Uterus (tissue), 4 donors: Measurements from ENCODE around the gene FBLN2. TPM values are rescaled to one million over a fixed set of nuclear protein-coding genes. Genes with fewer than 3 reads are reported as not detected.

Source experiments
- DNase-seq, 2 donors: peaks; one replicate each; pipeline ENCODE4 v3.0.0-alpha.2; 2019 to 2020
- H3K27ac ChIP-seq, 2 donors: fragments of 200-600 bp; sonication (generic); 1 replicate in 1 of 2; 2 replicates in 1 of 2; pipeline ENCODE4 v1.5.1; 2016 to 2018
- H3K27me3 ChIP-seq, 2 donors: fragments of 200-600 bp; sonication (generic); one replicate each; pipeline ENCODE4 v1.5.1; 2018 to 2019; ENCODE audit warnings: control low read depth in 1 of 2
- H3K36me3 ChIP-seq, 2 donors: fragments of 200-600 bp; sonication (generic); one replicate each; pipeline ENCODE4 v1.5.1; 2019; ENCODE audit warnings: control low read depth in 1 of 2
- H3K4me1 ChIP-seq, 2 donors: fragments of 200-600 bp; sonication (generic); one replicate each; pipeline ENCODE4 v1.5.1; 2018 to 2019; ENCODE audit warnings: control low read depth in 1 of 2
- H3K4me3 ChIP-seq, 2 donors: fragments of 200-600 bp; sonication (generic); 1 replicate in 1 of 2; 2 replicates in 1 of 2; pipeline ENCODE4 v1.5.1; 2018 to 2019; ENCODE audit warnings: mild to moderate bottlenecking in 1 of 2
- H3K9me3 ChIP-seq, 2 donors: fragments of 200-600 bp; sonication (generic); one replicate each; pipeline ENCODE4 v1.5.1; 2019; ENCODE audit warnings: control low read depth in 1 of 2
- POLR2A ChIP-seq, 2 donors: fragments of 450-650 bp; IDR thresholded peaks; one replicate each; pipeline ENCODE4 v1.6.1; 2016; ENCODE audit warnings: antibody characterized with exemption in 2 of 2, mild to moderate bottlenecking in 1 of 2, moderate library complexity in 1 of 2
- intact Hi-C: fragments of 100-400 bp; cut with DNase I; formaldehyde crosslinking; loops from one replicate; pipeline ENCODE4 v1.15.1; 2023; ENCODE audit warnings: low total_unique reads
- total RNA-seq, 4 donors: library from RNA; depleted of rRNA in 3 of 4; stranded (reverse); fragments of >200 nt in 3 of 4; gene quantifications; one replicate each; pipeline versions ENCODE4 v1.1.0 to v1.2.4, GENCODE V29; 2014 to 2023
- TF ChIP-seq, protein P1 (sequence below), 4 experiments: fragments of 200-600 bp in 2 of 4; fragments of 450-650 bp in 2 of 4; sonication (generic) in 2 of 4; IDR thresholded peaks; one replicate each; pipeline ENCODE4 v1.5.1; 2016 to 2019; ENCODE audit warnings: antibody characterized with exemption in 4 of 4, mild to moderate bottlenecking in 2 of 4, moderate library complexity in 1 of 4
- donor health status: DM: yes; HTN: yes; CAD: no.

The FBLN2 gene
- total RNA-seq, 4 donors from 2014 or later, result 39.2 to 217 (median 48.6) TPM

DNA sequence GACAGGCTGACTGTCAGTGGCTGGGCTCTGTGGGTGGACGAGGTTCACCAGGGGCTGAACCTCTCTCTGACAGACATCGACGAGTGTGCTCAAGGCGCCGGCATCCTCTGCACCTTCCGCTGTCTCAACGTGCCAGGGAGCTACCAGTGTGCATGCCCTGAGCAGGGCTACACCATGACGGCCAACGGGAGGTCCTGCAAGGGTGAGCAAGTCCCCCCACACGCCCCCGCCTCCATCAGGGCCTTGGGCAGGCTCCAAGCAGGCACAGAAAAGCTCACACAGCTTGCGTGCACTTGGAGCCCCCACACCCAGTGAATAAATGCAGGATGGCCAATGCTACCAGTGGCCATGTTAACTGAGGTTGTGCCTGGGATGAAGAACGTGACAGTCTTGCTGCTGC lies 82.3 kb downstream of the FBLN2 start:
- Histone ChIP-seq H3K4me3 (no peak overlapping the region), H3K27ac (no peak overlapping the region), H3K4me1 (no peaks in the 10 kb centered on the region), H3K27me3 (no peaks in the 10 kb centered on the region), H3K9me3 (no peaks in the 10 kb centered on the region), H3K36me3 (no peaks in the 10 kb centered on the region)
- no peak for DNase-seq
- TF ChIP-seq, protein P1, sequence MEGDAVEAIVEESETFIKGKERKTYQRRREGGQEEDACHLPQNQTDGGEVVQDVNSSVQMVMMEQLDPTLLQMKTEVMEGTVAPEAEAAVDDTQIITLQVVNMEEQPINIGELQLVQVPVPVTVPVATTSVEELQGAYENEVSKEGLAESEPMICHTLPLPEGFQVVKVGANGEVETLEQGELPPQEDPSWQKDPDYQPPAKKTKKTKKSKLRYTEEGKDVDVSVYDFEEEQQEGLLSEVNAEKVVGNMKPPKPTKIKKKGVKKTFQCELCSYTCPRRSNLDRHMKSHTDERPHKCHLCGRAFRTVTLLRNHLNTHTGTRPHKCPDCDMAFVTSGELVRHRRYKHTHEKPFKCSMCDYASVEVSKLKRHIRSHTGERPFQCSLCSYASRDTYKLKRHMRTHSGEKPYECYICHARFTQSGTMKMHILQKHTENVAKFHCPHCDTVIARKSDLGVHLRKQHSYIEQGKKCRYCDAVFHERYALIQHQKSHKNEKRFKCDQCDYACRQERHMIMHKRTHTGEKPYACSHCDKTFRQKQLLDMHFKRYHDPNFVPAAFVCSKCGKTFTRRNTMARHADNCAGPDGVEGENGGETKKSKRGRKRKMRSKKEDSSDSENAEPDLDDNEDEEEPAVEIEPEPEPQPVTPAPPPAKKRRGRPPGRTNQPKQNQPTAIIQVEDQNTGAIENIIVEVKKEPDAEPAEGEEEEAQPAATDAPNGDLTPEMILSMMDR (IDR thresholded peaks at IDR 0.05), result no peak
- TF ChIP-seq POLR2A (IDR thresholded peaks at IDR 0.05), result no peak
- intact Hi-C loops, result no loop called here

DNA sequence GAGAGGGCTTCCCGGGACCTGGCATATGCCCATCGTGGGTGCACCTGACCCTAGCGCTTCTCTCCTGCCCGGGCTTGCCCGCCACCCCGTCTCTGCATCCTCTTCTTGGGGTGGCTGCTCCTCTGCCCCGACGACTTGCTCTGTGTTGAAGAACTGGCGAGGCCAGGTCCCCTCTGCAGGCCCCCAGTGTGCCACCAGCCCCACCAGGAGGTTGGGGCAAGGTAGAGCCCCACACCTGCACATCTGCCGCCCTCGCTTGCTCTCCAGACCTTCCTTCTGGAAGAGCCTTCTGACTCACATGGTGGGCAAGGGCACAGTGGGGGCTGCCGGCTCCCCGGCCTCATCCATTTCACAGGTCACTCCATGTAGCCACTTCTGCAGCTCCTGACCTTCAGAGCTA lies 84.3 kb downstream of the FBLN2 start:
- H3K4me3 ChIP-seq, result no peak overlapping the region
- no peaks in the 10 kb centered on the region for H3K27me3 ChIP-seq
- H3K27ac ChIP-seq, result no peak overlapping the region
- no peaks in the 10 kb centered on the region for H3K36me3 ChIP-seq
- H3K4me1 ChIP-seq, result no peaks in the 10 kb centered on the region
- H3K9me3 ChIP-seq, result no peaks in the 10 kb centered on the region
- DNase-seq, result no peak
- intact Hi-C loops, result no loop called here
- TF ChIP-seq, protein P1 (IDR thresholded peaks at IDR 0.05), result no peak
- TF ChIP-seq POLR2A (IDR thresholded peaks at IDR 0.05), result no peak

DNA sequence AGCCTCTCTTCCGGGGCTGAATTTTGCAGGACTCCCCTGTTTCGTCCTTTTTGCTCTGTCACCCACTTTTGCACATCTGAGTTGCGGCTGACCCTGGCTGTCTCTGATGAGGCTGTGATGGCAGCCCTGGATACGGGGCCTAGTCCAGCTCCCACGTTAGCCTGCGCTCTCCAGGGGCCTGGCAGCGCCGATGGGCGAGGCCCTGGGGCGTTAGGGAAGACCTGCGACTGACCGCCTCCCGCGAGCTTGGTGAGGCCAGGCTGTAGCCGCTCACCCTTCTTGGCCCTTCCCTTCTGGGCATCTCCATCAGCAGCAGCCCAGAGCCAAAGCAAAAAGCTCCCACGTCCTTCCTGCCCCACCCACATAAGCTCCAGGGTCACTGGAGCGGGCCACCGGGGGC lies 85.2 kb downstream of the FBLN2 start:
- TF ChIP-seq POLR2A (IDR thresholded peaks at IDR 0.05), result no peak
- TF ChIP-seq, protein P1 (IDR thresholded peaks at IDR 0.05), result no peak
- intact Hi-C loops, result no loop called here
- no peak overlapping the region for H3K27ac ChIP-seq

DNA sequence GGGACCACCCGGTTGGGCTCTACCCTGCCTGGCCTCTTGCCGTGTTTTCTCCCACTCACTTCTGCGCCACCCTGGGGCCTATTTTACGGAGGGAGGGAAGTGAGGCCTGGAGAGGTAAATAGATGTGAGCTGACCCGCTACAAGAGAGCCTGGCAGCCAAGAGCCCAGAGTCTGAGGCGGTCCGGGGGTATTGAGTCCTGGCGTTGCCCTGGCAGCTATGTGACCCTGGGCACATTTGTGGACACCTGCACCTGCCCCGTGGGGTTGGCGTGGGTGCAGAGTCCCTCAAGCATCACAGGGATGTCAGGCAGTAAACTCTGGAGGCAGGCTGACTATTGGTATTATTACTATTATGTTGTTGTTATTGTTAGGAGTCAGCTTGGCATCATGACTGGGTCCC lies 85.7 kb downstream of the FBLN2 start:
- intact Hi-C loops, result no loop called here
- Histone ChIP-seq H3K27ac (no peak overlapping the region), H3K4me1 (no peaks in the 10 kb centered on the region), H3K27me3 (no peaks in the 10 kb centered on the region), H3K36me3 (no peaks in the 10 kb centered on the region), H3K4me3 (no peak overlapping the region), H3K9me3 (no peaks in the 10 kb centered on the region)
- TF ChIP-seq, protein P1 (IDR thresholded peaks at IDR 0.05), result no peak
- no peak for TF ChIP-seq POLR2A (IDR thresholded peaks at IDR 0.05)
- DNase-seq, result no peak

More for the DNA sequence above, 85.2 kb downstream of the FBLN2 start:
- no peak for DNase-seq
- no peaks in the 10 kb centered on the region for H3K9me3 ChIP-seq
- no peaks in the 10 kb centered on the region for H3K4me1 ChIP-seq
- no peaks in the 10 kb centered on the region for H3K36me3 ChIP-seq
- H3K4me3 ChIP-seq, result no peak overlapping the region
- no peaks in the 10 kb centered on the region for H3K27me3 ChIP-seq

DNA sequence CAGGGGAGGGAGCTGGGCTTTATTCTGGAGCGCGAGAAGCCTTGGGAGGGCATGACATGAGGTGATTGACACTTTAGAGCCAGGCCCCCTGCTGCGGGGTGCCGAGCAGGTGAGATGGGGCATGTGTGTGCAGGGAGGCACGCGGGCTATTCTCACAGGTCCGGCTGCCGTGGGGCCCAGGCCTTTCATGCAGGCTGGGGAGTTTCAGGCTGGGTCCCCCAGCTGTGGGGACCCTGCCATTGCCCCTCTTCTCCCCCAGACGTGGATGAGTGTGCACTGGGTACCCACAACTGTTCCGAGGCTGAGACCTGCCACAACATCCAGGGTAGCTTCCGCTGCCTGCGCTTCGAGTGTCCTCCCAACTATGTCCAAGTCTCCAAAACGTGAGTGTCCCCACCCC lies 87.3 kb downstream of the FBLN2 start:
- no peak overlapping the region for H3K27ac ChIP-seq
- H3K4me1 ChIP-seq, result no peaks in the 10 kb centered on the region
- H3K4me3 ChIP-seq, result no peak overlapping the region
- DNase-seq, result no peak
- TF ChIP-seq, protein P1 (IDR thresholded peaks at IDR 0.05), result no peak
- TF ChIP-seq POLR2A (IDR thresholded peaks at IDR 0.05), result no peak
- H3K27me3 ChIP-seq, result no peaks in the 10 kb centered on the region
- intact Hi-C loops, result no loop called here
- H3K9me3 ChIP-seq, result no peaks in the 10 kb centered on the region
- H3K36me3 ChIP-seq, result no peaks in the 10 kb centered on the region
